Mammary epithelial cell (primary cell): ENCODE data around the gene DCC.

Experiments used
- EZH2 ChIP-seq: IDR thresholded peaks from 2 replicates; pipeline ENCODE4 v1.6.1; 2012; ENCODE audit warnings: low read length, inconsistent platforms, borderline replicate concordance
- TF ChIP-seq, protein P1 (sequence below), 2 donors: IDR thresholded peaks in 1 of 2; conservative IDR thresholded peaks in 1 of 2; 2 replicates each; pipeline ENCODE4 v1.5.1; 2011 to 2012; ENCODE audit warnings: inconsistent platforms in 2 of 2, low read length in 2 of 2, mild to moderate bottlenecking in 2 of 2, control low read depth in 1 of 2, low read depth in 1 of 2; ENCODE audit not compliant: insufficient read depth in 1 of 2; ENCODE audit errors: extremely low read depth in 1 of 2

DNA sequence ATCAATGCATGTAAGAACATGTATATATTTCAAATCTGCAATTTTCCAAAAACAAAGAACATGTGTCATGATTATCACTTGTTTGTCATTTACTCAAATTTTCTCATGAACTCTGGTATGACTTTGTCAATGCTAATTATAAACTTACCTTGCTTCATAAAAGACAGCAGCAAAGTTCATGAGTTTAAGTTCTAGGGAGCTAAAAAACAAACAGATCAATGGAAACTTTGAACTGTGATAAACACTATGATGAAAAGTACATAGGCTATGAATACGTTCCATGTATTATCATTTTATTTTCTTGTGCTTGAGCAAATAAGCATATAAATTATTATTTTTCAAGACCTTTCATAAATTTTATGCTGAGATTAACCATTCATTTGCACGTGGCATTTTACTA lies 943.7 kb downstream of the DCC start:
- TF ChIP-seq, protein P1, sequence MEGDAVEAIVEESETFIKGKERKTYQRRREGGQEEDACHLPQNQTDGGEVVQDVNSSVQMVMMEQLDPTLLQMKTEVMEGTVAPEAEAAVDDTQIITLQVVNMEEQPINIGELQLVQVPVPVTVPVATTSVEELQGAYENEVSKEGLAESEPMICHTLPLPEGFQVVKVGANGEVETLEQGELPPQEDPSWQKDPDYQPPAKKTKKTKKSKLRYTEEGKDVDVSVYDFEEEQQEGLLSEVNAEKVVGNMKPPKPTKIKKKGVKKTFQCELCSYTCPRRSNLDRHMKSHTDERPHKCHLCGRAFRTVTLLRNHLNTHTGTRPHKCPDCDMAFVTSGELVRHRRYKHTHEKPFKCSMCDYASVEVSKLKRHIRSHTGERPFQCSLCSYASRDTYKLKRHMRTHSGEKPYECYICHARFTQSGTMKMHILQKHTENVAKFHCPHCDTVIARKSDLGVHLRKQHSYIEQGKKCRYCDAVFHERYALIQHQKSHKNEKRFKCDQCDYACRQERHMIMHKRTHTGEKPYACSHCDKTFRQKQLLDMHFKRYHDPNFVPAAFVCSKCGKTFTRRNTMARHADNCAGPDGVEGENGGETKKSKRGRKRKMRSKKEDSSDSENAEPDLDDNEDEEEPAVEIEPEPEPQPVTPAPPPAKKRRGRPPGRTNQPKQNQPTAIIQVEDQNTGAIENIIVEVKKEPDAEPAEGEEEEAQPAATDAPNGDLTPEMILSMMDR (conservative IDR thresholded peaks at IDR 0.05 in 1 of 2, IDR thresholded peaks at IDR 0.05 in 1 of 2; ENCODE audit: extremely low read depth in 1 of 2, insufficient read depth in 1 of 2, low read depth in 1 of 2, low read length in 2 of 2): no peak
- TF ChIP-seq EZH2: no peak
